AG09309 (cell line): ENCODE results near the gene DNAH10.

ENCODE experiments used
- DNase-seq: peaks from one replicate; pipeline ENCODE4 v3.0.0-alpha.2; 2010; ENCODE audit warnings: low read depth
- H3K4me3 ChIP-seq: 2 replicates; pipeline ENCODE4 v1.5.1; 2011; ENCODE audit warnings: mild to moderate bottlenecking, low read depth, low read length, moderate library complexity; ENCODE audit not compliant: control insufficient read depth
- TF ChIP-seq, protein P1 (sequence below): IDR thresholded peaks from 2 replicates; pipeline ENCODE4 v1.5.1; 2011; ENCODE audit warnings: mild to moderate bottlenecking, low read depth, low read length, inconsistent platforms; ENCODE audit not compliant: insufficient read depth, control insufficient read depth; ENCODE audit errors: missing control alignments

The DNAH10 gene

DNA sequence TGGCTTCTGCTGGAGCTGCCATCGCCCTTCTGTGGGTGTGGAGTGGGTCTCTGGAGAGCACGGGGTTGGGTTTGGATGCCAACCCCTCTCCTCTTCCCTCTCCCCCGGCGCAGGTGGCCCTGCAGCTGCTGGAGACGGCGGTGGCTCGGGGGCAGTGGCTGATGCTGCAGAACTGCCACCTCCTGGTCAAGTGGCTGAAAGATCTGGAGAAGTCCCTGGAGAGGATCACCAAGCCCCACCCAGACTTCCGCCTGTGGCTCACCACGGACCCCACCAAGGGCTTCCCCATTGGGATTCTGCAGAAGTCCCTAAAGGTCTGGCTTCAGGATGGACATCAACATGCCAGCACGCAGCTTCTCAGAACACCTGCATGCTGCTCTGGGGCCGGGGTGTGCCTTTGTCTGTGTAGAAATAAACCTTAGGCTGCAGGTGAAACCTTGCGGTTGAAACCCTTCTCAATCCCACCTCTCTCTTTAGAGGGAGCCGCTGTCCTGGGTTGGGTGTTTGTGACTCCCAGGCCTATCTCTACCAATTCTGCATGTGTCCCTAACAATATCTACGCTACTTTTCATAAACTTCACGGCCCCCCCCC, 166.3 kb downstream of the DNAH10 start:
- DNase-seq: no peak
- no peak overlapping the region for H3K4me3 ChIP-seq
- TF ChIP-seq, protein P1, sequence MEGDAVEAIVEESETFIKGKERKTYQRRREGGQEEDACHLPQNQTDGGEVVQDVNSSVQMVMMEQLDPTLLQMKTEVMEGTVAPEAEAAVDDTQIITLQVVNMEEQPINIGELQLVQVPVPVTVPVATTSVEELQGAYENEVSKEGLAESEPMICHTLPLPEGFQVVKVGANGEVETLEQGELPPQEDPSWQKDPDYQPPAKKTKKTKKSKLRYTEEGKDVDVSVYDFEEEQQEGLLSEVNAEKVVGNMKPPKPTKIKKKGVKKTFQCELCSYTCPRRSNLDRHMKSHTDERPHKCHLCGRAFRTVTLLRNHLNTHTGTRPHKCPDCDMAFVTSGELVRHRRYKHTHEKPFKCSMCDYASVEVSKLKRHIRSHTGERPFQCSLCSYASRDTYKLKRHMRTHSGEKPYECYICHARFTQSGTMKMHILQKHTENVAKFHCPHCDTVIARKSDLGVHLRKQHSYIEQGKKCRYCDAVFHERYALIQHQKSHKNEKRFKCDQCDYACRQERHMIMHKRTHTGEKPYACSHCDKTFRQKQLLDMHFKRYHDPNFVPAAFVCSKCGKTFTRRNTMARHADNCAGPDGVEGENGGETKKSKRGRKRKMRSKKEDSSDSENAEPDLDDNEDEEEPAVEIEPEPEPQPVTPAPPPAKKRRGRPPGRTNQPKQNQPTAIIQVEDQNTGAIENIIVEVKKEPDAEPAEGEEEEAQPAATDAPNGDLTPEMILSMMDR: no peak

DNA sequence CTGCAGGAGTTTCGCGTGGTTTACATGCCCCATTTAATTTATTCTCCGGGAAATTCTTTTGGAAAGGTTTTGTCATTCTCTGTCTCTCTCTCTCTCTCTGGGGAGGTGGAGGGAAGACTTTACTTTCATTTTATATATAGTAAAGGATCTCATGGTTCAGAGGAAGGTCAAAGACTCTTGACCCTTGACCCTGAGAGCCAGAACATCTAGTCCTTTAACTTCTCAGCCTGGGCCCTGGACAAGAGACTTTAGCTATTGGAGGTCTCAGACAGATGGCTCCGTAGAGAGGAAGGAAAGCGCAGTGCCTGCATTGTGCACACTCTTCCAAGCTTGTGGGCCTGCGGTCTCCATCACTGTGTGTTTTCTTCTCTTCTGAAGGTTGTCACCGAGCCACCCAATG, 166.8 kb downstream of the DNAH10 start:
- H3K4me3 ChIP-seq: no peak overlapping the region
- TF ChIP-seq, protein P1: no peak
- DNase-seq: no peak

DNA sequence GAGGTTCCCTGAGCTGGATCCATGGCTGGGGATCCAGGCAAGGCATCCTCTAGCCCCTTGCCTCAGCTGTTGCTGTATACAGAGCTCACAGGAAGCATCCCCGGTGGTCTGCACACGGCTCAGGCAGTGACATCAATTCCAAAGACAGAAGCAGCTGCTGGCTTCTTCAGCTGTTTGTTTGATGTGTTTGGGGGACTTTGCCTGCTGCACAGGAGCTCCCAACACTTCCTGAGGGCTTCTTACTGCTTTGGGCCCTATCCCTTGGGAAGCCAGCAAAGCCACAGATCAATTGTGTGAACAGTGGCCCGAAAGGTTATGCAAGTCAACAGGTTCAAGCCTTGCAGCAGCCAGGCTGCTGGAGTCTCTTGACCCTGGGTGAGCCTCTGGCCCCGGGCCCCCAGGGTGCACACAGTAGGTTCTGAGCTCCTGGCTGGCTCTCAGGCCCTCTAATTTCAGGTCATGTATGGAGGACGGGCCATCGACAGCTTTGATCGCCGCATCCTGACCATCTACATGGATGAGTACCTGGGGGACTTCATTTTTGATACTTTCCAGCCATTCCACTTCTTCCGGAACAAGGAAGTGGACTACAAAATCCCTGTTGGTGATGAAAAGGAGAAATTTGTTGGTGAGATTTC, 168.0 kb downstream of the DNAH10 start:
- no peak overlapping the region for H3K4me3 ChIP-seq
- no peak for DNase-seq
- TF ChIP-seq, protein P1: no peak

DNA sequence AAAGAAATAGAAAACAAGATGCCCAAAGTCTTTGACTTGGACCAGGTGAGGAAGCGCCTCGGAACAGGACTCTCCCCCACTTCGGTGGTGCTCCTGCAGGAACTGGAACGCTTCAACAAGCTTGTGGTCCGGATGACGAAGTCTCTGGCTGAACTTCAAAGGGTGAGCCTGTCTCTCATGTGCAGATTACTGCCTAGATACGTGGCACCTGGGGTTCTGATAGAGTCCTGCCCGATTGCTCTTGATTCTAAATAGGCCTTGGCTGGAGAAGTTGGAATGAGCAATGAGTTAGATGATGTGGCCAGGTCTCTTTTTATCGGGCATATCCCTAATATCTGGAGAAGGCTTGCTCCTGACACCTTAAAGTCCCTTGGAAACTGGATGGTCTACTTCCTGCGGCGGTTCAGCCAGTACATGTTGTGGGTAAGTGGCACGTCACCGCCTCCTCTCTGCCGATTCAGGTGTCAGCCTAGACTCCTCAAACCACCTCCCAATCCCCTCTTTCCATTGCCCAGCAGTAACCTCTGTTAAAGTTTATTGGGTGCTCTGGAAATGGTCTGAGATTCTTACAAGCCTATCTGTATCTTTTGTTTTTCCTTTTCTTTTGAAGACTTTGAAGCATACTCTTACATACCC, 169.7 kb downstream of the DNAH10 start:
- H3K4me3 ChIP-seq: no peak overlapping the region
- TF ChIP-seq, protein P1: no peak
- DNase-seq: no peak

DNA sequence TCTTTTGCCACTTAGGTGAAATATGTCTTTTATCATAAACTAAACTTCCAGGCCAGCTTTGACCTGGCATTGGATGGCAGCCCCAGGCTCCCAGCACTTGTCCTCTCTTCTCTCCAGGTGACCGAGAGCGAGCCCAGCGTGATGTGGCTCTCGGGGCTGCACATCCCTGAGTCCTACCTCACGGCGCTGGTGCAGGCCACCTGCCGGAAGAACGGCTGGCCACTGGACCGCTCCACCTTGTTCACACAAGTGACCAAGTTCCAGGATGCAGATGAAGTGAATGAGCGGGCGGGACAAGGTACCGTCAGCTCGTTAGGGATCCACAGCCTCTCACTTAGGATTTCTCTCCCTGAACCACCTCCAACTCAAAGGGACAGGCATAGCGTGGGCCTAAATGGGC, 171.1 kb downstream of the DNAH10 start:
- no peak for DNase-seq
- no peak overlapping the region for H3K4me3 ChIP-seq

DNA sequence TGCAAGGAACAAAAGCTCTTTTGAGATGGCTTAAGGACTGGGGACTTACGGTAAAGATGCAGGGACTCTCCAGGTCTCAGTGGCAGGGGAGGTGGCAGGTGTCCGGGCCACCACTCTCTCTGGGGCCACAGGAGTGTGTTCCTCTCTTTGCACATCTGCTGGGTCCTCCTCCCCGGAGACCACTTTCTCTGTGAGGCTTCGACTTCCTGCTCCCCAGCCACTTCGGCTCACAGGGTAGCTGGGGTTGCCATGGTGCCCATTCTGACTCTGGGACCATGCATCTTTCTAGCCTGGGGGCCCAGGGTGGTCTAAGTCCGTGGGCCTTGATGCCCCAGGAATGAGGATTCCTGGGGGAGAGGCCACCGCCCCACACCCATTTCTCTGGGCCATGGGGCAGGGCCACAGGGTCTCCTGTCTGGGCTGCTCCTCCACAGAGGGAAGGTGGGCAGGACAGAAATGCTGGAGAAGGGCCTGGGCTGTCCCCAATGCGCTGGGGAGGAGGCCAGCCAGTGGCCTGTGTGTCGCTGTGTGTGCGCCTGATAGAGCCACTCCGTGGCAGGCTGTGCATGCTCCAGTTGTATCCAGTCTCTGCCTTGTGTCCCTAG, 172.0 kb downstream of the DNAH10 start:
- DNase-seq: no peak
- no peak overlapping the region for H3K4me3 ChIP-seq
- TF ChIP-seq, protein P1: no peak

More for the DNA sequence above, 171.1 kb downstream of the DNAH10 start:
- TF ChIP-seq, protein P1: no peak
